ENCODE data around the gene GRIK1. TPM values are rescaled to one million over a fixed set of nuclear protein-coding genes. Genes with fewer than 3 reads are reported as not detected.

The GRIK1 gene
- polyA plus RNA-seq, 1 experiment: not detected

- POLR2A ChIA-PET: no interaction called here
- TF ChIP-seq CTCF (IDR thresholded peaks at IDR 0.05; ENCODE audit: low read depth, low read length): no peak
- no peak overlapping the region for H3K27ac ChIP-seq (ENCODE audit: low read depth, low read length)
- DNase-seq (ENCODE audit: low read depth, low spot score): no peak
- no peak overlapping the region for H3K4me3 ChIP-seq (ENCODE audit: low read depth, low read length)
- H3K27me3 ChIP-seq (ENCODE audit: control insufficient read depth, insufficient read depth, low read length): no peaks in the 10 kb centered on the region
- CTCF ChIA-PET: interaction anchor here (1.0 kb wide), 1 partner anchor 24 kb away, joined by 4 read pairs; no protein-coding TSS in a partner anchor
- no peaks in the 10 kb centered on the region for H3K9me3 ChIP-seq (ENCODE audit: control insufficient read depth, insufficient read depth, low read length)
These were observed 114.5 kb downstream of the GRIK1 start for GRCh38 chr21:29825345-29825744.

GRCh38 chr21:29822064-29822463, 117.7 kb downstream of the GRIK1 start:
- no peak for TF ChIP-seq CTCF (IDR thresholded peaks at IDR 0.05; ENCODE audit: low read depth, low read length)
- ChIA-PET CTCF (no interaction called here), POLR2A (no interaction called here)
- no peak overlapping the region for H3K27ac ChIP-seq (ENCODE audit: low read depth, low read length)
- H3K4me3 ChIP-seq (ENCODE audit: low read depth, low read length): no peak overlapping the region
- no peak for DNase-seq (ENCODE audit: low read depth, low spot score)
- H3K9me3 ChIP-seq (ENCODE audit: control insufficient read depth, insufficient read depth, low read length): no peaks in the 10 kb centered on the region
- no peaks in the 10 kb centered on the region for H3K27me3 ChIP-seq (ENCODE audit: control insufficient read depth, insufficient read depth, low read length)

- Histone ChIP-seq H3K4me3 (ENCODE audit: low read depth, low read length) (no peak overlapping the region), H3K9me3 (ENCODE audit: control insufficient read depth, insufficient read depth, low read length) (no peaks in the 10 kb centered on the region), H3K27me3 (ENCODE audit: control insufficient read depth, insufficient read depth, low read length) (no peaks in the 10 kb centered on the region), H3K27ac (ENCODE audit: low read depth, low read length) (no peak overlapping the region)
- no peak for TF ChIP-seq CTCF (IDR thresholded peaks at IDR 0.05; ENCODE audit: low read depth, low read length)
- no peak for DNase-seq (ENCODE audit: low read depth, low spot score)
- POLR2A ChIA-PET: no interaction called here
- CTCF ChIA-PET: no interaction called here
These were observed 118.6 kb downstream of the GRIK1 start for GRCh38 chr21:29821230-29821629.

- ChIA-PET POLR2A (no interaction called here), CTCF (no interaction called here)
- DNase-seq (ENCODE audit: low read depth, low spot score): no peak
- Histone ChIP-seq H3K4me3 (ENCODE audit: low read depth, low read length) (no peak overlapping the region), H3K27me3 (ENCODE audit: control insufficient read depth, insufficient read depth, low read length) (no peaks in the 10 kb centered on the region), H3K27ac (ENCODE audit: low read depth, low read length) (no peak overlapping the region), H3K9me3 (ENCODE audit: control insufficient read depth, insufficient read depth, low read length) (no peaks in the 10 kb centered on the region)
- no peak for TF ChIP-seq CTCF (IDR thresholded peaks at IDR 0.05; ENCODE audit: low read depth, low read length)
These were observed 120.0 kb downstream of the GRIK1 start for GRCh38 chr21:29819675-29820326.

GRCh38 chr21:29818383-29818921, 121.3 kb downstream of the GRIK1 start:
- Histone ChIP-seq H3K27ac (ENCODE audit: low read depth, low read length) (no peak overlapping the region), H3K27me3 (ENCODE audit: control insufficient read depth, insufficient read depth, low read length) (no peaks in the 10 kb centered on the region), H3K4me3 (ENCODE audit: low read depth, low read length) (no peak overlapping the region), H3K9me3 (ENCODE audit: control insufficient read depth, insufficient read depth, low read length) (no peaks in the 10 kb centered on the region)
- no peak for TF ChIP-seq CTCF (IDR thresholded peaks at IDR 0.05; ENCODE audit: low read depth, low read length)
- ChIA-PET POLR2A (no interaction called here), CTCF (no interaction called here)
- no peak for DNase-seq (ENCODE audit: low read depth, low spot score)
